HEK293T (cell line): Measurements from ENCODE around the gene YTHDF1.

Experiments used
- CTCF ChIA-PET: fragments of 350-600 bp; formaldehyde crosslinking; extraction: SDS; loops from one replicate; lab custom pipeline; 2021; ENCODE audit warnings: antibody characterized with exemption, inconsistent platforms; lab: Yijun Ruan, JAX
- POLR2A ChIA-PET: fragments of 350-600 bp; formaldehyde crosslinking; extraction: SDS; loops from one replicate; lab custom pipeline; 2020; ENCODE audit warnings: antibody characterized with exemption, inconsistent platforms; lab: Yijun Ruan, JAX
- DNase-seq: peaks from one replicate; pipeline ENCODE4 v3.0.0; 2012; ENCODE audit warnings: mixed read lengths; ENCODE audit errors: extremely low spot score
- ARNT ChIP-seq: fragments of 450-650 bp; IDR thresholded peaks from 2 replicates; pipeline ENCODE4 v1.6.1; 2017; ENCODE audit warnings: mild to moderate bottlenecking
- BHLHE40 ChIP-seq: fragments of 450-650 bp; IDR thresholded peaks from 2 replicates; pipeline ENCODE4 v1.6.1; 2016; ENCODE audit warnings: mild to moderate bottlenecking, moderate library complexity, borderline replicate concordance
- CTBP1 ChIP-seq: fragments of 450-650 bp; IDR thresholded peaks from 2 replicates; pipeline ENCODE4 v1.6.1; 2016; ENCODE audit warnings: borderline replicate concordance
- ELF4 ChIP-seq: fragments of 450-650 bp; IDR thresholded peaks from 2 replicates; pipeline ENCODE4 v1.6.1; 2017; ENCODE audit warnings: antibody characterized with exemption
- FOXA1 ChIP-seq: fragments of 450-650 bp; IDR thresholded peaks from 2 replicates; pipeline ENCODE4 v1.6.1; 2016; ENCODE audit warnings: mild to moderate bottlenecking
- FOXK2 ChIP-seq: fragments of 450-650 bp; IDR thresholded peaks from 2 replicates; pipeline ENCODE4 v1.6.1; 2016; ENCODE audit warnings: mild to moderate bottlenecking
- FOXM1 ChIP-seq: fragments of 450-650 bp; IDR thresholded peaks from 2 replicates; pipeline ENCODE4 v1.6.1; 2017; ENCODE audit warnings: mild to moderate bottlenecking, borderline replicate concordance
- HDGF ChIP-seq: fragments of 450-650 bp; IDR thresholded peaks from 2 replicates; pipeline ENCODE4 v1.6.1; 2017; ENCODE audit warnings: antibody characterized with exemption, borderline replicate concordance
- L3MBTL2 ChIP-seq: fragments of 450-650 bp; conservative IDR thresholded peaks from 2 replicates; pipeline ENCODE4 v1.6.1; 2016; ENCODE audit warnings: mild to moderate bottlenecking
- LEF1 ChIP-seq: fragments of 450-650 bp; IDR thresholded peaks from 2 replicates; pipeline ENCODE4 v1.6.1; 2017; ENCODE audit warnings: mild to moderate bottlenecking, borderline replicate concordance
- NFRKB ChIP-seq: fragments of 450-650 bp; IDR thresholded peaks from 2 replicates; pipeline ENCODE4 v1.6.1; 2016; ENCODE audit warnings: mild to moderate bottlenecking, moderate library complexity
- PKNOX1 ChIP-seq: fragments of 450-650 bp; IDR thresholded peaks from 2 replicates; pipeline ENCODE4 v1.6.1; 2016
- SP1 ChIP-seq: fragments of 450-650 bp; IDR thresholded peaks from 2 replicates; pipeline ENCODE4 v1.6.1; 2017
- SUZ12 ChIP-seq: fragments of 450-650 bp; IDR thresholded peaks from 2 replicates; pipeline ENCODE4 v1.6.1; 2016; ENCODE audit warnings: mild to moderate bottlenecking
- ZNF384 ChIP-seq: fragments of 450-650 bp; IDR thresholded peaks from 2 replicates; pipeline ENCODE4 v1.6.1; 2016

YTHDF1 gene

GRCh38 chr20:63238514-63239125 is 22.7 kb upstream of the YTHDF1 start:
- no peak for TF ChIP-seq L3MBTL2
- TF ChIP-seq NFRKB = no peak
- no peak for TF ChIP-seq HDGF
- no peak for TF ChIP-seq FOXK2
- no peak for TF ChIP-seq ZNF384
- CTCF ChIA-PET = no interaction called here
- POLR2A ChIA-PET = no interaction called here
- DNase-seq = no peak

- ChIA-PET POLR2A (no interaction called here), CTCF (no interaction called here)
- DNase-seq = no peak
- TF ChIP-seq ARNT (no peak), BHLHE40 (no peak), PKNOX1 (no peak), FOXM1 (no peak), CTBP1 (no peak), ELF4 (no peak), FOXA1 (no peak)
Observed at GRCh38 chr20:63238031-63238430, 22.1 kb upstream of the YTHDF1 start.

- CTCF ChIA-PET = interaction anchor here (1.4 to 2.1 kb wide), 2 partner anchors 13 kb away, joined by 5 to 6 read pairs; no protein-coding TSS in a partner anchor
- POLR2A ChIA-PET = no interaction called here
- TF ChIP-seq L3MBTL2 (no peak), ELF4 (no peak)
- no peak for DNase-seq
Observed at GRCh38 chr20:63236116-63236837, 20.3 kb upstream of the YTHDF1 start.

- POLR2A ChIA-PET = no interaction called here
- CTCF ChIA-PET = interaction anchor here (0.6 to 2.1 kb wide), 2 partner anchors 12 to 24 kb away, joined by 3 to 6 read pairs; no protein-coding TSS in a partner anchor
Observed at GRCh38 chr20:63235399-63235983, 19.6 kb upstream of the YTHDF1 start, which contains the start of gene BIRC7. Gene BIRC7 (plus strand): TSS chr20:63235905. CDS start chr20:63236097, 192 bp downstream.

GRCh38 chr20:63234693-63235398 is 18.9 kb upstream of the YTHDF1 start:
- TF ChIP-seq SUZ12 (no peak), SP1 (no peak), ARNT (no peak), FOXK2 (no peak), CTBP1 (no peak), BHLHE40 (no peak), LEF1 (no peak), ELF4 (no peak), L3MBTL2 (no peak)
- DNase-seq = no peak
- CTCF ChIA-PET = interaction anchor here (0.6 to 2.1 kb wide), 2 partner anchors 12 to 24 kb away, joined by 3 to 6 read pairs; no protein-coding TSS in a partner anchor
- POLR2A ChIA-PET = no interaction called here

More at GRCh38 chr20:63235399-63235983, 19.6 kb upstream of the YTHDF1 start, which contains the start of gene BIRC7:
- no peak for DNase-seq
- TF ChIP-seq FOXK2 (no peak), ELF4 (no peak), ZNF384 (no peak), SP1 (no peak)

- ChIA-PET POLR2A (no interaction called here), CTCF (interaction anchor here (1.7 kb wide), 1 partner anchor 11 kb away, joined by 18 read pairs; no protein-coding TSS in a partner anchor)
- no peak for DNase-seq
- TF ChIP-seq BHLHE40 (no peak), FOXM1 (no peak), HDGF (no peak), FOXK2 (no peak), NFRKB (no peak), ZNF384 (no peak), FOXA1 (no peak), PKNOX1 (no peak), SUZ12 (no peak), ARNT (no peak), ELF4 (no peak), L3MBTL2 (no peak)
Observed at GRCh38 chr20:63233924-63234323, 18.0 kb upstream of the YTHDF1 start.

GRCh38 chr20:63233061-63233344 is 17.1 kb upstream of the YTHDF1 start:
- ChIA-PET CTCF (interaction anchor here (1.7 kb wide), 1 partner anchor 10 kb away, joined by 18 read pairs; no protein-coding TSS in a partner anchor), POLR2A (no interaction called here)
- TF ChIP-seq PKNOX1 (no peak), ELF4 (no peak), LEF1 (no peak), FOXM1 (no peak), SP1 (no peak), ARNT (no peak), FOXA1 (no peak), ZNF384 (no peak)
- DNase-seq = no peak
